GM18526 (cell line): Measurements from ENCODE around the gene SLC29A3.

ENCODE experiments used
- POLR2A ChIP-seq: IDR thresholded peaks from 3 replicates; pipeline ENCODE4 v1.6.1; 2011; ENCODE audit not compliant: insufficient read length; ENCODE audit errors: extremely low read depth

SLC29A3 gene

DNA sequence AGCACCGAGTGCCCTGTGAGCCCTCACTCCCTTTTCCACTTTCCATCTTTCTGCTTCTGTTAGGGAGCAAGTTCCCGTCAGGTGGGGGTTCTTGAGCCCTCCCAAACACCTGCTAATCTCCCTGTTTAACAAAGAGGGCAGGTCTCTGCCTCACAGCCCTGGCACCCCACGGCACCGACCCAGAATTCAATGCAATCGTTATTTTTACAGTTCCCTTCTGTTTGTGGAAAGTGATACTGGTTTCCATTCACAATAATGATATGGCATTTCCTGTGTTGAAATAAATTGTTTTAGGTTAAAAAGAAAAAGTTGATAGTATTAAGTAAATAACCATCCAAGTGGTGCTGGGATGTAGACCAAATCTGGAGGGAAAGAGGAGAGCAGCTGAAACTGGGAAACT is 38.8 kb upstream of the SLC29A3 start:
- no peak for TF ChIP-seq POLR2A

DNA sequence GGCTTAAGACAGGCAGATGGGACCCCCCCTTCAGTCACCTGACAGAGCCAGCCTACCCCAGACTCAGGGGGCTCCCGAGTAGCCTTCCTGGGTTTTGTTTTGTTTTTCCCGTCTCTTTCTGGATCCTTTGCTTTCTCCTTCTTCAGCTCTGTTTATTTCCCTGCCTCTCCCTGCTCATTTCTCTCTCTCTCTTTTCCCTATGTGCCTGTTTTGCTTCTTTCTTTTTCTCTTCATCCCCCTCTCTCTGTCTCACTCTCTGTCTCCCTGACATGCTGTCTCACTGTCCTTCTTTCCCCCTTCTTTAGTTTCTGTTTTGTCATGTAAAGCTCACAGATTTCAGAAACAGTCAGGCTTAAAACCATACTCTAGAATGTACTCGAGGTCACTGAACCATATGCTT is 38.2 kb upstream of the SLC29A3 start:
- no peak for TF ChIP-seq POLR2A

DNA sequence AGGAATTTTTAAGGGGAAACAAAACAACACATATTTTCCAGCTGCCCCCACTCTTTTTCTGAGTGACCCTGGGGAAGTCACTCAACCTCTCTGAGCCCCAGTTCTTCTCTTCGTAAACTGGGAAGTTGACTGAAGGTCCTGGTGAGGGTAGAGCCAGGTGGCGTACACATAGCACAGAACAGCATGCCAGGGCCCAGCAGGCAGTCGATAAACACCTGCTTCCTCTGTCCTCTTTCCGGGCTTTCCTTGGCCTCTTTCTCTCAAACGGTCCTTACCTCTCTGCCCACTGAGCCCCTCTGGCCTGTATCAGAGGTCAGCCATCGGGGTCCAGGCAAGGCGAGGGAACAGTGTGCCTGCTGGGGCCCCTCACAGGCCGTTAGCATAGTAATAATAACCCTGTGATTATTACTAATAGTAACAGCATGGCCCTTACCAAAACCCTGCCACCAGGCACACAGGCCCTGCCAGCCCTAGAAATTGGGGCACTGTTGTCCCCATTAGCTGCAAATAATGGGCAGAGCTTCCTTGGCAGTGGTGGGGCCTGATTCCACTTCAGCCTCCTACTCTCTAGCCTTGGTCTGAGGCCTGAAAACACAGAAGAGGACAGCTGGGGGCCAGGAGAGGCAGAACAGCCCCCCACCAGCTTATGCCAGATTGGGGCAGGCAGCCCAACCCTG is 37.3 kb upstream of the SLC29A3 start:
- TF ChIP-seq POLR2A = no peak

DNA sequence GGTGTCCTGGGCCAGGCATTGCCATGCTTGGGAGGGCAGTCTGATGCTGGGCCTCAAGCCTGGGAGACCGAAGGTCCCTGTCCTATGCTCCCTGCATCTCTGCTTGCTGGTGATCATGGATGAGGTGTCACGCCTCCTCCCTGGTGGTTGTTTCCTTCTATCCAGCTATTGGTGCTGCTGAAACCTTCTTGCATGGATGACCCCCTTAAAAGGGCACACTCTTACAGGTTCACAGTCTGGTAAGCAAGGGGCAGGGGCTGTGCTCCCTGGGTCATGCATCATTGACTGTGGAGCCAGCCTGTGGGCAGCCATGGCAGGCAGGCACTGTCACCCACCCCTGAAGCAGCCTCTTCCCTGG is 36.8 kb upstream of the SLC29A3 start:
- no peak for TF ChIP-seq POLR2A

DNA sequence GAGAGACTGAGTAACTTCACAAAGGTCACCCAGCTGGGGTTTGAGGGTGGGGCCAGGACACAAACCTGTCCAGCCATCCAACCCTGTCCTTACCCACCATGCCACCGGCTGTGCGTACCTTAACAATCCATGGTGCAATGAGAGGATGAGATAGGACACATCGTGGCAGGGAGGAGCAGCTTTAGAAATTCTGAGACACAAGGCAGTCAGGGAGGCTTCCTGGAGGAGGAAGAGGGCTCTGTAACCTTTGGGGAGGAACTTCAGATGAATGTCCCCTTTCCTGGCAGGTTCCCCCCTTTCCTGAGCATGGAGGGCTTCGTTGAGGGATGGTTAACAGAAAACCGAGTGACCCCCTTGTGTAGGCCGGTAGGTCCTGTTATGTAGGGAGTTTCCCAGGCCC is 35.6 kb upstream of the SLC29A3 start:
- no peak for TF ChIP-seq POLR2A

DNA sequence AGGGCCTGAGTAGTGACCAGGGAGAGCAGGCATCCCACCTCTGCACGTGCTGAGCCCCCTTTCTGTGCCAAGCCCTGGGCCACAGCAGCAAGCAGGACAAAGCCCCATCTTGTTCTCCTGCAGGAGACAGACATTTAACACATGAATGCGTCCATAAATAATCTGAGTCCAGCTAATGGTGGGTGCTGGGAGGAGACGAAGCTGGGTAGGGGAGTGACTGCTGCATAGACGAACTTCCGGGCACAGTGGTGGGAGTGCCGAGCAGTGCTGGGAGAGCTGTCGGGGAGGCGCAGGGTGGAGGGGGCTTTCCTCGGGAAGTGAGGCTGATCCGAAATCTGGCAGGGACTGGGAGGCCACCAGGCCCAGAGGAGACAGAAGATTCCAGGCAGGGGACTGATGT is 35.2 kb upstream of the SLC29A3 start:
- TF ChIP-seq POLR2A = no peak

DNA sequence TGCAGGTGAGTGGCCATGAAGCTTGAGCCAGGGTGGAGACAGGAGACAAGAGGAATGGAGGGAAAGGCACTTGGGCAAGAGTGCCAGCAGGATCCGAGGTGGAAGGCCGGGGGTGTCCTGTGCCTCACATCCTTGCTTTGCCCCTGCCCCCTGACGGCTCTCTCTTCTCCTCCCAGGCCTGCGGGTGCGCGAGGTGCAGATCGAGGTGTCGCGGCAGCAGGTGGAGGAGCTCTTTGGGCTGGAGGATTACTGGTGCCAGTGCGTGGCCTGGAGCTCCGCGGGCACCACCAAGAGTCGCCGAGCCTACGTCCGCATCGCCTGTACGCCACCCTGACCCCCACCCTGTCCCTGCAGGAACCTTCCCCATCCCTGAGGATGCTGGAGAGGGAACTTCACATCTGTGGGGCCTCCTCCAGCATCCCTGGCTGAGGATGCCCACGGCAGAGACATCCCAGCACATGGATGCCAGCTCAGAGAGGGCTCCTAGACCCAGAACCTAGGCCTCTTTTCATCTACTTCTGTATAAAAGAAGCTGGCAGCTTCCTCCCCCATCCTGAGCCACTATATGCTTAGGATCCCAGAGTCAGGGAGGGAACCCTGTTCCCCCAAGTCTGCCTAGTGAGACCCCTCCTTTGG is 34.4 kb upstream of the SLC29A3 start:
- TF ChIP-seq POLR2A = no peak

DNA sequence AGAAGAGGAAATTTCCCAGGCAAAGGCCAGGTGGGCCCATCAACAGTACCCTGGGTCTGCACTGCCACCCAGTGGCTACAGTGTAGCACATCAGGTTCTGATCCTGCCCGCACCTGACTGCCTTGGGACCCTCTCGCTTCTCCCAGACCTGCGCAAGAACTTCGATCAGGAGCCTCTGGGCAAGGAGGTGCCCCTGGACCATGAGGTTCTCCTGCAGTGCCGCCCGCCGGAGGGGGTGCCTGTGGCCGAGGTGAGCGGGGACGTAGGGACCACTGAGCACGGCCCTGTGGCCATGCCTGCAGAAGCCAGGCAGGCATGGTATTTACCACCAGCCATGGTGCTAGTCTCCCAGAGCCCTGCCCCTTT is 33.9 kb upstream of the SLC29A3 start:
- no peak for TF ChIP-seq POLR2A

DNA sequence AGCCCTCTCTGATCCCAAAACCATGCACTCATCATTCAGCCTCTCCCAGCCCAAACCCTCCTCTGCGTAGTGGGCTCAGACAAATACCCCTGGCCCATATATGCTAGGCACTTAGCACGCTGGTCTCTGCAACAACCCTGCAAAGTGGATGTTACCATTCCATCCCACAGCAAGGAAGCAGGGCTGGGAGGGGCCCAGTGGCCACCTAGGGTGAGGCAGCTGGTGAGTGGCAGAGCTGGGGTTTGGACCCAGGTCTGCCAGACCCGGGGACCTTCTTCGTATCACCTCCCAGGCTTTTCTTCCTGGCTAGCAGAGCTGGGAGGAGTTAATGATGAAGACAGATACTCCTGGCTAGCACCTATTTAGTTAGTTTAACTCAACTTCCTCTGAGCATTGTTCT is 33.1 kb upstream of the SLC29A3 start:
- TF ChIP-seq POLR2A = no peak

DNA sequence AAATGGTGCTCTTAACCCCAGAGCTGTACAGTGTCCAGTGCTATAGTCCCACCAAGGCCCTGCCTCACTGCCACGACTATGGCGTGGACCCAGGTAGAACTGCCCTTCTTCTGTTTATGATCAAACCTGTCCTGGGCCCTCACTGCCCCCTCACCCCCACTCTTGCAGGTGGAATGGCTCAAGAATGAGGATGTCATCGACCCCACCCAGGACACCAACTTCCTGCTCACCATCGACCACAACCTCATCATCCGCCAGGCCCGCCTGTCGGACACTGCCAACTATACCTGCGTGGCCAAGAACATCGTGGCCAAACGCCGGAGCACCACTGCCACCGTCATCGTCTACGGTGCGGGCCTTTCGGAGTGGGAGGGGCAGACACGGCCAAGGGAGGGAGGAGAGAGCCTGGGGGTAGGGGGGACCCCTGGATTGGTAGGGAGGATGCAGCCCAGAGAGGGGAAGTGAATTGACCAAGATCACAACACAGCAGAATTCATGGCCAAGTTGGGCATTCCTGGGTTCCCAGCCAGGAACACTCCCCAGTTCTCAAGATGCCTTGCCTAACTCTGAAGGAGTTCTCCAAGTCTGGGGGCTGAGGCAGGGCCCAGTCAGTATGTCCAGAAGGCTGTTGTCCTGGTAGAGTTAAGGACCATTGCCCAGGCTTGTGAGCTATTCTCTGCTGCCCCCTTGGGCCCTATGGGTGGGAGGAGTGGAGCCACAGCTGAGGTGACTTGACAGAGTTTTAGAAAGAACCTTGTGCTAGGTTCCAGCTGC is 32.4 kb upstream of the SLC29A3 start:
- no peak for TF ChIP-seq POLR2A

DNA sequence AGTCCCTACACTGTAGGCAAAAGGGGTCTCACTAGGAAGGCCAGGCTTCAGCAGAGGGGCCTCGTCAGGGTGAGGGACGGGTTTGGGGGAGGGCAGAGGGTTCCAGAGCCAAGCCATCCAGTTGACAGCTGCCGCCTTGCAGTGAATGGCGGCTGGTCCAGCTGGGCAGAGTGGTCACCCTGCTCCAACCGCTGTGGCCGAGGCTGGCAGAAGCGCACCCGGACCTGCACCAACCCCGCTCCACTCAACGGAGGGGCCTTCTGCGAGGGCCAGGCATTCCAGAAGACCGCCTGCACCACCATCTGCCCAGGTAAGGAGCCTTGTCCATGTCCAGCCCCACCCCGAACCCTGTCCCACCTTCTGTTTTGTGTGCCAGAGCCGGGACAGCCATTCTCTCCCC is 31.6 kb upstream of the SLC29A3 start:
- TF ChIP-seq POLR2A = no peak

DNA sequence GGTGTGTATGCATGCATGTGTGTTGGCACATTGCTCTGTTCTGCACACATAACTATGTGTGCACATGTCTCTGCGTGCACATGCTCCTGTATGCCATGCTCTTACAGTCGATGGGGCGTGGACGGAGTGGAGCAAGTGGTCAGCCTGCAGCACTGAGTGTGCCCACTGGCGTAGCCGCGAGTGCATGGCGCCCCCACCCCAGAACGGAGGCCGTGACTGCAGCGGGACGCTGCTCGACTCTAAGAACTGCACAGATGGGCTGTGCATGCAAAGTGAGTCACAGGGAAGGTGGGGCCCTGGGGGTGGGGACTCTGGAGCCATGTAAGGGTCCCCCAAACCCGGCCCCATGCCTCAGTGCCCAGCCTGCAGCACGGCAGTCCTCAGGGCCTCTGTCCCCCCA is 30.6 kb upstream of the SLC29A3 start:
- no peak for TF ChIP-seq POLR2A

DNA sequence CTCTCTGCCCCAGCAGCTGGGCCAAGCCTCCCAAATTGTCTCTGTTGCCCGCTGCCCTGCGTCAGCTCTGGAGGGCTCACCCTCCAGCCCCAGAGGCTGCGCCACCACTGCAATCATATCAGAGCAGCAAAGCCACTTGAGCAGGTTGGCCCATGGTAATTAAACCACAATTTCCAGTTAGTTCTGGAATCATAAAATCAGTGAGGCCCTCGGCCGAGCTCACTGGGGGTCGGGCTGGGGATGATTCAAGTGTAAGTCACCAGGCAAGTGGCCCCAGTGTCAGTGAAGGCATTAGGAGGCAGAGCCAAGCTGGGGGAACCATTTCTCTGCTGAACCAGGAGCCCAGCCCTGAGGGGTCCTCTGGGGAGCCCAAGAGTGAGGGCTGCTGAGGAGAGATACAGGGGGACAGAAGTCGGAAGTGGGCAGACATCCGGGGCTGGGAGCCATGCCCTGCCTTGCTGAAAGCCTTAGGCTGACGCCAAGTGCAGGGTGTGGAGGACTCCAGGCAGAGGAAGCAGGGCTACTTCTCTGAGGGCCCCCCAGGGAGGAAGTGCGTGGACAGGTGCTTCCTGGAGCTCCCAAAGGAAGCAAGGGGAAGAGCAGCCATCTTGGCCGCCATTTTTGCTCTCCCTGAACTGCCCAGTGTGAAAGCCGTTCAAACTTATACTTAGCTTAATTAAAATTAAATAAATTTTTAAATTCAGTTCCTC is 29.5 kb upstream of the SLC29A3 start:
- no peak for TF ChIP-seq POLR2A

DNA sequence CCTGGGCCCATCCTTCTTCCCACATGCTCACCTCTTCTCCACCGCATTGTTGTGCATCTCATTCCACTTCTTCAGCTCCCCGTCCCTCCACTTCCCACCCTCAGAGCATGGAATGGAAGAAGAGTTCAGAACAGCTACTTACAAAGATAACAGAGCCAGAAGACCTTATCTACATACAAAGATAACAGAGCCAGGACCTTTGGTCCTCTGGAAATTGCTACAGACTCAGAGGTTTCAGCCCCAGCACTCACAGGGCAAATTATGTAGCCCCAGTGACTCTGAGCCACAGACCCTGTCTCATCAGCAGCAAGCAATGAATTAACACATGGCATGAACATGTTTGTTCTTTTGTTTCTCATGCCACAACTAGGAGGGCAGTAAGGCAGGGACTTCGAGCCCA is 28.7 kb upstream of the SLC29A3 start:
- no peak for TF ChIP-seq POLR2A

DNA sequence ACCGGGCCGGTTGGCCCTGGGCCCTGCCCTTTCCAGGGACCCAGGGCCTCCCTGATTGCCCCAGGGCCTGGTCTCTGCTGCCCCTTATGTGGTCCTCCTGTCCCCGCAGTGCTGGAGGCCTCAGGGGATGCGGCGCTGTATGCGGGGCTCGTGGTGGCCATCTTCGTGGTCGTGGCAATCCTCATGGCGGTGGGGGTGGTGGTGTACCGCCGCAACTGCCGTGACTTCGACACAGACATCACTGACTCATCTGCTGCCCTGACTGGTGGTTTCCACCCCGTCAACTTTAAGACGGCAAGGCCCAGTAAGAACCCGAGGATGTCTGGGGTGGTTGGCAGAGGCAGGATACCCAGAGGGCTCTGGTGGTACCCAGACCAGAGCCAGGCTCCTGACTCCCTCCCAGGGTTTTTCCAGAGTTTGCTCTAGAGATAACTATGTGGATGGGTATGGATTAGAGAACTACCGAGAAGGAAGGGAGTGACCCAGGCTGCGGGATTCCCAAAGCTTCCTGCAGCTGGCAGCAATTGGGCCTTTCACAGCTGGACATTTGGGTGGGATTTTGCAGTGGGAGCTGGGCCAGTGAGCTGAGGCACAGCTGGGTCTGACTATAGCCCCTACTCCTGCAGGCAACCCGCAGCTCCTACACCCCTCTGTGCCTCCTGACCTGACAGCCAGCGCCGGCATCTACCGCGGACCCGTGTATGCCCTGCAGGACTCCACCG is 28.1 kb upstream of the SLC29A3 start:
- TF ChIP-seq POLR2A = no peak
